HPDE6-E6E7 (cell line): ENCODE results near the gene UTF1.
A peak's percentile ranks its signal among the peaks of the same experiment; 100 is the strongest.
"Not testable (repeated sequence)": the region's sequence is repeated elsewhere in the genome, so short reads cannot be mapped to it uniquely, and the experiment has no call there.

ENCODE experiments used
- DNase-seq: peaks from one replicate; pipeline ENCODE4 v3.0.0; 2011; ENCODE audit warnings: missing footprints; ENCODE audit errors: extremely low spot score

Gene UTF1

DNA sequence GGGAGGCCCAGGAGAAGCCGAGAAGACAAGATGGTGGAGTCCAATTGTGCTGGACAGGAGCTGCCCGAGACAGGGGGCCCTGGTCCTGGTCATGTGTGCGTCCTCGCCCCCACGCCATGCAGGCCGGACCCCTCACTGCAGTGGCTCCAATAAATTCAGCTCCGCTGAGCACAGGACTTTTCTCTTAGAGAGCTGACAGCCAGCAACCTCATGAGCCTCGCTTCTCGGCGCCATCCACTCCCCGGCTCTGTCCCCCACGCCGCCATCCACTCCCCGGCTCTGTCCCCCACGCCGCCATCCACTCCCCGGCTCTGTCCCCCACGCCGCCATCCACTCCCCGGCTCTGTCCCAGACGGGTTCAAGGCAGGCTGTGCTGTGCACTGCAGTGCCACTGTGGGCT is 2.8 kb upstream of the UTF1 start:
- no peak for DNase-seq

DNA sequence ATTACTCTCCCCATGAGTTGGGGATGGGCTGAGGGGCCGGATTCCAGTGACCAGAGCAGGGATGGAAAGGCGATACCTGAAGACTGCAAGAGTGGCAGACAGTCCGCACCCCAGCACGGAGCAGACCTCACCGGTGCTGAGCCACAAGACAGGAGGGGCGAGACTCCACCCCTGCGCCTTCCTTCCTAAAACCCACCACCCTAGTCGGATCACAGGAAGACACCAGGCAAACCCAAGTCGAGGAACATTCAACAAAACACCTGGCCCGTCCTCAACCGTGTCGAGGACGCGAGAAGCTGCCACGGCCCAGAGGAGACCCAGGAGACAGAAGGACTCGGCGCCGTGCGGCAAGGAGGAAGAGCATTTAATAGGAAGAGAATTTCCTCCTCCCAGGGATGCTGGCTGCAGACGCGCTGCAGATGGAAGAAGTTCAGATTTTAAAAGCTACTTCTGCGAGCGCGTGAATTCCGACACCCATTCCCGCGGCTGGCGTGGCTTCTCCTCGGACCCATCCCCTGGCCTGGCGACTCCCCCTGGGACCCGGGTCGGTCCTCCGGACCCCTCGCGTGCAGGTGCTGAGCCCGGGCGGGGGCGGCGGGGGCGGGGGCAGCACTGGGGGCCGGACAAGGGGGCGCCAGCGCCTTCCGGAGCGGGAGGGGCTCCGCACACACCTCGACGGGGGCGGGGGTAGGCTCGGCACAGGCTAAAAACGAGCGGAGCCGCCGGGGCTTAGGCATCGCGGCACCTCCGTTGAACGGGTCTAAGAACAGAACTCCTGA is 563 bp upstream of the UTF1 start:
- no peak for DNase-seq

DNA sequence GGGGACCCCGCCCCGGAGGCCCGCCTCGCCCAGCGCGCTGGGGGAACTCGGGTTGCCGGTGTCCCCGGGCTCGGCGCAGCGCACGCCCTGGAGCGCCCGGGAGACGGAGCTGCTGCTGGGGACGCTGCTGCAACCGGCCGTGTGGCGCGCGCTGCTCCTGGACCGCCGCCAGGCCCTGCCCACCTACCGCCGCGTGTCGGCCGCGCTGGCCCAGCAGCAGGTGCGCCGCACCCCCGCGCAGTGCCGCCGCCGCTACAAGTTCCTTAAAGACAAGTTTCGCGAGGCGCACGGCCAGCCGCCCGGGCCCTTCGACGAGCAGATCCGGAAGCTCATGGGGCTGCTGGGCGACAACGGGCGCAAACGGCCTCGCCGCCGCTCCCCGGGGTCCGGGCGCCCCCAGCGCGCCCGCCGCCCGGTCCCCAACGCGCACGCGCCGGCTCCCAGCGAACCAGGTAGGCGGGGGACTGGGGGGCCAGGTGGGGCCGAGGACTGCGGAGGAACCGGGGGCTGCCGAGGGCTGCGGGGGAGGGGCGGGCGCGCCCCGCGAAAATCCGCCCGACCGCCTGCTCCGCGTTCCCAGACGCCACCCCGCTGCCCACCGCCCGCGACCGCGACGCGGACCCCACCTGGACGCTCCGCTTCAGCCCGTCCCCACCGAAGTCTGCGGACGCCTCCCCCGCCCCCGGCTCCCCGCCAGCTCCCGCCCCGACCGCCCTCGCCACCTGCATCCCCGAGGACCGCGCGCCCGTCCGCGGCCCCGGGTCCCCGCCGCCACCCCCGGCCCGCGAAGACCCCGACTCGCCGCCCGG is 574 bp downstream of the UTF1 start:
- DNase-seq = no peak

DNA sequence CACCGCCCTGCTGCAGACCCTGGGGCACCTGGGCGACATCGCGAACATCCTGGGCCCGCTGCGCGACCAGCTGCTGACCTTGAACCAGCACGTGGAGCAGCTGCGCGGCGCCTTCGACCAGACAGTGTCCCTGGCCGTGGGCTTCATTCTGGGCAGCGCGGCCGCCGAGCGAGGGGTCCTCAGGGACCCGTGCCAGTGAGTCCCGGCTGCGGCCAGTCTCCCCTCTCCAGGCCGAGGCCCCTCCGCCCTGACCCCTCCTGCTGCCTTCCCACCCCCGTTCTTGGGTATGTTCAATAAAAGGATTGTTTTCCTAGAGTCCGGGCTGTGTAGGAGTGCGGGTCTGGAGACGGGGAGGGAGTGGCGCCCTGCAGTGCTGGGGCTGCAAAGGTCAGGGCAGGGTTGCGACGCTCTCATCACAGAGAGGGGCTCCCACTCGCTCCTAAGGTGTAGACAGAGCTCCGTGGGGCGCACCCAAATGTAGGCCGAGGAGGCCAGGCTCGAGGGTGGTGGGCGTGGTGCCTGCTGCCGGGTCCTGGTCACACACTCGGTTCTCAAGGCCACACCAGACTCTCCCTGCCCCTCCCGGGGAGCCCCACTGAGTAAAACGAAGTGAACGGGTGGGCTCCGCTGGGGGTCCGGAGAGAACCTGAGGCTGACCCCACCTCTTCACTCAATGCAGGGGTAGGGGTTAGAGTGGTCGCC is 1.4 kb downstream of the UTF1 start:
- no peak for DNase-seq

DNA sequence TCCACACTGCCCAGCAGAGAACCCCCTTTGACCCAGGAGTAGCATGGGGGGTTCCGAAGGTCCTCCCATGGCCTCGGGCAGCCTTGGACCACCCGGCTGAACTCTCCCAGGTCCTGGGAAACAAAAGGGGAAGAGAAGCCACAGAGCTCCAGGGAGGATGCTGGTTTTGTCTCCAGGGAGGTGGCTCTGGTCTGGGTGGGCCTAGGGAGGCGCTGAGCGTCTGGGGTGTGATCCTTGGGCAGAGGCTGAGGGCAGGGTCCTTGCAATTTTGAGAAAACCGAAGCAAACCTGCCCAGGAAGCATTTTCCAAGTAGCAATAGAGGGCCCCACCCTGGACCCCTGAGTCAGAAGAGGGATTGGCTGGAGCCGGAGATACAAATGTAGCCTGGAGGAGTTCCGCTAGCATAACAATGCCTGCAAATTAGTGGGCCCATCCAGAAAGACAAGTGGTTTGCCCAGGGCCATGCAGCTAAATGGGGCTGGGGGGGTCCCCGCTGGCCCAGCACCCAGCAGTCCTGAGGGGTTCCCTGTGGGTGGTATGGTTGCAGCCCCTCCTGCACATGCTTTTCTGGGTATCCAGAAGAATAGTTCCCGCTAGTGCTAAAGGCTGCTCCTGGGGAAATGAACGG is 2.0 kb downstream of the UTF1 start:
- no peak for DNase-seq

DNA sequence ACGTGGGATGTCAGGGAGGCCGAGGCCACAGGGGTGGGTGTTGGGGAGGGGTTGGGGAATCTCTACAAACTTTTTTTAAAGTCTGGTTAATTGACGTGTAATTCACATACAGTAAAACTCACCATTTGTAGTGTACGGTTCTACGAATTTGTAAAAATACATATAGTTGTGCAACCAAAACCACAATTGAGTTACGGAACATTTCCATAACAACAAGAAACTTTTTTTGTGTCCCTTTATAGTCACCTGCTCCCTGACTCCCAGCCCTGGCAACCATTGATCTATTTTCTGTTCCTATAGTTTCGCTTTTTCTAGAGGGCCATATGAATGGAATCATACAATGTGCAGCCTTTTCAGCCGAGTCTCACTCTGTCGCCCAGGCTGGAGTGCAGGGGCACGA is 4.8 kb downstream of the UTF1 start:
- not testable (repeated sequence) for DNase-seq

DNA sequence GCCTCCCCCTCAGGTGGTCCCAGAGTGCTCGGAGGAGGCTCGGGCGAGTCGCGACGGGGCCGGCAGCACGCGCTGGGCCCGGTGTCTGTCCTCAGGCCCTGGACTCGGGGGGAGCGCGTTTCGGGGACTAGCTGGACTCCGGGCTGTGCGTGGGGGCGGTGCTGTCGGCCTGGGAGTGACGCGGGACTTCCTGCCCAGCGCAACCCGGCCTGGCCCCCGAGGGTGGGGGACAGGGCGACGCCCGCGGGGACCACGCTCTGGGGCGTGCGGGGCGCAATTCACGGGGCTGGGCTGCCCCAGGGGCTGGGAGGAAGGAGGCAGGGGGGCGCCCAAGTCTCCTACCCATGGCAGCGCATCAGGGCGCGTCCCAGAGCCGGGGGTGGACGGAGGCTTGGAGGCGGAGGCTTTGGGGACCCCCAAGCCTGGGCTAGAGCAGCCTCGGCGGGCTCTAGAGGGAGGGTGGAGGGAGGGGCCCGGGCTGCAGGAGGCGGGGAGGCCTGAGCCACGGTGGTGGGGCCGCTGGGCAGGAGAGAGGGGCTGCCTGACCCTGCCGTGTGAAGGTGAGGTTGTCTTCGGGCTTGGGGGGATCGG is 5.3 kb downstream of the UTF1 start:
- DNase-seq = no peak

DNA sequence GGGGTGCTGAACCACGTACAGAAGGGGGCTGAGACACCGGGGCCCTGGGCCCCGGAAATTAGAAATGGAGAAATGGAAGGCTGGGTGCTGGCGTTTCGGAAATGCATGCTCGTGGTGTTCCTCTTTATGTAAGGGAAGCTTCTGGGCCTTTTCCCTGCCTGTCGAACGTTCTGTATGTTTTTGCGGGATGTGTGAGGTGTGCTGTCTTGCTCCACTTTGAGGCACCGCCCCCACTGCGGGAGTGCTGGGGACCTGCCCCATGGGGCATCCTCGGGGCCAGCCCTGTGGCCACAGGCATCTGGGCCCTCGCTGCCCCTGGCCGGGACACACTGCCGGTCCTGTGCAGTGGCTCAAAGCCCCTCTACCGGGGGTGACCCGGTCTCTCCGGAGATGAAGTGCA is 5.9 kb downstream of the UTF1 start:
- DNase-seq = no peak

DNA sequence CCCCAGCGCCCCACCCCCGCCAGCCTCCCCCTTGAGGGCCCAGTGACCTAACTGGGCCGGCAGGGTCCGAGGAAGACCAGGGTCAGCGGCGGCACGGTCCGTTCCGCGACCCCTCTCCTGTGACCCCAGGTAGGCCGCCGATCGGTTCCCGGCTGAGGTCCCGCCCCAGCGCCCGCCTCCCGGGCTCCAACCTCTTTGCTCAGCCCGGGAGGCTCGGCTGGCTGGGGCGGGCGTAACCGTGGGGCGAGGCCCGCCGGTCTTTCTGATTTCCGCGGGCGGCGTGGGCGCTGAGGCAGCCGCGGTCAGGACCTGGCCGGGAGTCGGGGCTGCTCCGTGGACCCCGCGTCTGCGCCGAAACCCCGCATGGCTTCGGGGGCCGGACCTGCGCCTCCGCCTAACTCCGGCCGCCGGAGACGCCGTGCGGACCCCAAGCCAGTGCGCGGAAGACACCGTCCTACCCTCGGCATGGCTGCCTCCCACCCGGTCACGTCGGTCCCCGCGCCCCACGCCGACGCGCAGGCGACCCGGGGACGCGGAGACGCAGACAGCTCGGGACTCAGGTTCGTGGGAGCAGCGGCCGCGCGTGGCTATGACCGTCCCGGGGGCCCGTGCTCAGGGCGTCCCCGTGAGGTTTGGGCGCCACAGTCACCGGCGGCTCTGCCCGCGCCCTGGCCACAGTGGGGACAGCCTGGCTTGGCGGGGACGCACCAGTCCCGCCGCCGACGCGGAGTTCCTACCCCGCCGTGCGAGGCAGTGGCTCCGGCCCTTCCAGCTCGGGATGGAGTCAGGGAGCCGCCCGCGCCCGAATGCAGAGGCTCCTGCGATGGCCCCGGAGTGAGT is 6.6 kb downstream of the UTF1 start:
- DNase-seq = no peak

DNA sequence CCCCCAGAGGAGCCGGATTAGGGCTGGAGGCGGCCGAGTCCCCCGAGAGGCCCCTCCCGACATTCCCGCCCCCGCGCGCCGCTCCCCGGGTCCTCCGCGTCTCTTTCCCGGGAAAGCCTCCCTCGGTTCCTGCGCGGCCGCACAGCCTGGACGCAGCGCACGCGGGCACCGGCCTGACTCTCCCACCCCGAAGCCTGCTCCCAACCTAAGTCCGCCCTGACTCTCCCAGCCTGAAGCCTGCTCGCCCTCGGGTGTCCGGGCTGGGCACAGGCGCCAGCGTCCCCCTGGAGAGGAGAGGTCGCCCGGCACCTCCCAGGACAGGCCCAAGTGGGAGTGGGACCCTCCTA is 7.2 kb downstream of the UTF1 start:
- no peak for DNase-seq

DNA sequence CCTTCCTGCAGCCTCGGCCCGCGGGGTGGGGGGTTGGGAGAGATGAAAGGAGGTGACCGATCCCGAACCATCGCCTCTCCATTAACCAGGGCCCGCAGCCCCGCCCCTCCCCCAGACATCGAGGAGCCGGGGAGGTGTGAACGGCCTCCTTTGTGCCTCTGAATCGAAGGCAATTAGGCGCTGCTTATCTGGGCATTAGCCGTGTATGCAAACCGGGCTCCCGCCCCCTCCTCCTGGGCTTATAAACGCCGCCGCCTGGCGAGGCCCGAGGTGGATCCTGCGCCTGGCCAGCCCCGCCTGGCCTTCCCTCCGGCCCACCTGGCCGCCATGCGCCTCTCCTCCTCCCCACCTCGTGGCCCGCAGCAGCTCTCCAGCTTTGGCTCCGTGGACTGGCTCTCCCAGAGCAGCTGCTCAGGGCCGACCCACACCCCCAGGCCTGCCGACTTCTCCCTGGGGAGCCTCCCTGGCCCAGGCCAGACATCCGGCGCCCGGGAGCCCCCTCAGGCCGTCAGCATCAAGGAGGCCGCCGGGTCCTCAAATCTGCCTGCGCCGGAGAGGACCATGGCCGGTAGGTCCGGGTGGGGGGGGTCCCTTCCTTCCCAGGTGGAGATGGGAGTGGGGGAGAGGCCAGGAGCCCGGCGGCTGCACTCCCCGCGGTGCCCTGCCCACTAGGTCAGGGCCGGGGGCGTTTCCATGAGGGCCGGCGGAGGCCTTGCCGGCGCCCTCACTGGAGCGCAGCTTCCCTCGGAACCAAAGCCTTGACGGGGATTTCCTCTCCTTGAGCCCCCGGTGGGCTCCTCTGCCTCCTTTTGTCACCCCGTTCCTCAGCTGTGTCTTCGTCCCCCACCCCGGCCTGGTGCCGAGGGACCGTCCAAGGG is 7.8 kb downstream of the UTF1 start, which contains the start of gene VENTX:
Gene VENTX (plus strand): TSS at position 268 of the 878 bp plus-strand sequence. CDS start 60 bp downstream, at position 328.
- DNase-seq = no peak

DNA sequence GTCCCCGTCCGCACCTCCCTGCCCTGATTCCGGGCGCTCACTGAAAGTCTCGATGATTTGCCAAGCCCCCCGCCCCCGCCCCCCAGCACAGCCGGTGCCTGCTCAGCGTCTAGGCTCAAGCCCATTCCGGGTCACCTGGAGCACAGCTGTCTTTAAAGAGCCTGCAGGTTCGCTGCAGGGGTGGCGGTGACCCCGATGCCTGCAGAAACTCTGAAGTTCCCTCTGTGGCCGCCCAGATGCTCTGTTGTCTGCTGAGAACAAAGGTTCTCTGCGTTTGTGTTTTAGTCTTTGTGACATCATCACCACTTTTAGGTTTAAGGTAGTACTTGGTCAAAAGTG is 8.4 kb downstream of the UTF1 start:
- no peak for DNase-seq

DNA sequence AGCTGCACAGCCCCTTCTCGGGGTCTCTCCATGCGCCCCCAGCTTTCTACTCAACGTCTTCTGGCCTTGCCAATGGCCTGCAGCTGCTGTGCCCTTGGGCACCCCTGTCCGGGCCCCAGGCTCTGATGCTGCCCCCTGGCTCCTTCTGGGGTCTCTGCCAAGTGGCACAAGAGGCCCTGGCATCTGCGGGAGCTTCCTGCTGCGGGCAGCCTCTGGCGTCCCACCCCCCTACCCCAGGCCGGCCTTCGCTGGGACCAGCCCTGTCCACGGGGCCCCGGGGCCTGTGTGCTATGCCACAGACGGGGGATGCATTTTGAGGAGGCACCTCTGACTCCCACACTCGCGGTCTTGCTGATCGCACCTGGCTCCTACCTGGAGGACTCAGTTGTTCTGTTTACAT is 10.0 kb downstream of the UTF1 start:
- DNase-seq = no peak

DNA sequence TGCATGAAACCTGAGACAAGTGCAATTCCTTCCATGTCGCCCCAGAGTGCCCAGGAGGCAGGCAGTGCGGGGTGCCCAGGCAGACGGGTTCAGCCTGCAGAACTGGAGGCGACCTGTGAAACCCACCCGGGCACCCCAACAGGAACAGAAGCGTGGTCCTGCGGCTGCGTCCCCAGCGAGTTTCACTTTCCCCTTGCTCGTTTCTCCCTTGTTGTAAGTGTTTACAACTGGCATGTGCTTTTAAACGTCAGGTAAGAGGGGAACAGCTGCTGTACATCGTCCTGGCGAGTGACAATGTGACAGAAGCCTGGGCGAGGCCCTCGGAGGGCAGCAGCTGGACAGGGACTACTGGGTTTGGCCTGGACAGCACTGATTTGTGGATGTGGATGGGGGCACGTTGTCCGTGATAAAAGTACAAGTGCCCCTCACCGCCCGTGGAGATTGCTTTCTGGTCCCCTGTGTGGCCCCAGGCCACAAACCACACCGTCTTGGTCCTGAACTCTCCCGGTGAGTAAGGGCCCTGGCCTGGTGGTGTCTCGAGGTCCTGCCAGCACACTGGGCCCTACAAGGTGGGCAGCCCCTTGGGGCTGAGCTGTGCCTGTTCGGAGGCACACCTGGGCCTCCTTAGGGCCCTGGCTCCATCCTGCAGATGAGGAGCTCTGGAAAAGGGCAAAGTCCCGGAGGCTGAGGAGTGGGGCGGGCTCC is 11.6 kb downstream of the UTF1 start:
- no peak for DNase-seq

DNA sequence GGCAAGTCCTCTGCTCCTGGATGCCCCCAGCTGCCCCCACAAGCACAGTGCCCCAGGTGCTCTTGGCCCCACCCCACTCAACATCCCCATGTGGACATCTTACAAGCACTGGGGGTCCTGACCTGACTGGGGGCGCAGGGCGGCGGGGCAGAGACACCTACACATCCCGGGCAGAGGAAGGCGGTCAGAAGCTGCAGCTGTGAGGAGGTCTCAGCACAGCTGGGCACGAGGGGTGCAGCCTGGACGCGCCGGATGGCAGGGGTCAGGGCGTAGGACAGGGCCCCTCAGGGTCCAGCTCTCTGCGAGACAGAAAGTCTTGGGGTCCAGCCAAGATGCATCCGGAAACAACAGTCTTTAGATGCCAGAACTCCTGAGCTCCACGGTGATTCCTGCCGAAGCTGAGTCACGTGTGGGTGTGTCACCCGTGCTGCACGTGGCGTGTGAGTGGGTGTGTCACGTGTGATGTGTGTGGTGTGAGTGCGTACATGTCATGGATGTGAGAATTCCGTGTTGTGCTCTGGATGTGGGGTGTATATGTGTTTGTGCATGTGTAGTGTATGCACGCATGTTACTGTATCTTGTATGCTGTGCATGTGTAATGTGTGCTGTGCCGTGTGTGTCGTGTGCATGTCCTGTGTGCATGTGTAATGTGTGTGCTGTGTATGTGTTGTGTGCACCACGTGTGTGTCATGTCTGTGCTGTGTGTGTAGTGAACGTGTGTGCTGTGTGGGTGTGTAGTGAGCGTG is 12.8 kb downstream of the UTF1 start:
- no peak for DNase-seq

DNA sequence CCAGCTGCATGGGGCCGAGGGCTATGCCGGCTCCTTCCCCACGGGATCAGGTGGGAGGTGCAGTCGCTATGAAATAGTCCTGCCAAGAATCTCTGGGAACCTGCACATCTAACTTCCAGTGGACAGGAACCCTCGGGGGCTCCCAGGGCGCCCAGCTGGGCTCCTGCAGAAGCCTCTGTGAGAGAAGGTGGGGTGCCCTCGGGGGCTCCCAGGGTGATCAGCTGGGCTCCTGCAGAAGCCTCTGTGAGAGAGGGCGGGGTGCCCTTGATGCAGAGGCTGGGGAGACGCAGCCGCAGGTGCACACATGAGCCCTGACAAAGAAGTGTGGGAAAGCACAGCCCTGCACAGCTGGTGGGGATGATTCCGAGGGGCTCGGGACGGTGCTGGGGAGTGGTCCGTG is 13.6 kb downstream of the UTF1 start:
- DNase-seq = no peak

DNA sequence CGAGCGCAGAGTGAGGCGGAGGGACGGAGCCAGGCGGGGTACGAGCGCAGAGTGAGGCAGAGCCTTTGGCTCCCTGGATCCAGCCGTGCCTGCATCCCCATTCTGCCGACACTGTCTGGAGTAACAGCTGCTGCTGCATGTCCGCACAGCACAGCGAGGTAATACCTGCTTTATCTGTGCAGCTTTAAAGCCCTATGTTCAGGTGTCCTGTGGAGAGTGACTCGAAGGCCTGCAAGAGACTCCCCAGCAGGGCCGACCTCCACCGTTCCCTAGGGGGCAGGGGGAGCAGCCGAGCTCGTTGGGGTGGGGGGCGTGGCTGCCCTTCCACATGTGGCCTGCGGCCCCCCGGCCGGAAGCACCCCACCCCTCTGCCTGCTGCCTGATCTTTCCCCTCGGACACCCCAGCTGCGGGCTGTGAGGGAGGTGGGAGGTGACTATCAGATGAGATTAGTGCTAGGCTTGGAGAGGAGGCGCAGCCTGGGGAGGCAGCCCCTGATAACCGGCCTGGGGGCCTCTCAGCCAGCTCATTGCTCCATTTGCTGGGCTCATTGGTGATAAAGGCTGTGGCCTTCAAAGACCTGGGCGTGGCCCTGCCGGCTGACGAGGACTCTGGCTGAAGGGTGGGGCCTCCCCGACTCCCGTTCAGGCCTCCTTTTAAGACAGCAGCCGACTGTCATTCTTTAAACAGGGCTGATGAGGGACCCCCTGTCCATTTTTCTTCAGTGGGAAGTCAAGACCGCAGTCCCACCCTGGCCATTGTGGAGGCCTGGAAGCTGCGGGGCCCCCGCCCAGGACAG is 15.6 kb downstream of the UTF1 start:
- DNase-seq = peak; percentile 29

DNA sequence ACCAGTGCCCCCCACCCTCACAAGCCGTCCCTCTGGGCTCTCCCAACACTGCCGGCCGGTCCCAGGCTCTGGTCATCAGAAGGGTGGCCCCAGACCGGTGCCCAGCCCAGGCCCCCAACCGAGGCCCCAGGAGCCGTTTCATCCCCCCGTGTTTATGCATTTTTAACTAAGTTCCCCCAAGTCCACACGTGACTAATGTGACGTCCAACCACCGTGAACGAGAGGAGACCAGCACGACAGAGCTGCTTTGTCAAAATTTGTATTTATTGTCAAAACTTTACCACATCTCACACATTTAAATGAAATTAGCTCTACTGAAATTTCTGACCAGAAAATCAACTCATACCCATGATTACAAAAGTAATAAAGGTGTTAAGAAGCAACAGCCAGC is 16.2 kb downstream of the UTF1 start:
- no peak for DNase-seq
